DND-41 (cell line): ENCODE measurements around the gene MYH6.

Experiments
- ATAC-seq: fragments of 200-7000 bp; cut with Tn5 transposase; 3 replicates; pipeline ENCODE4 v1.9.1; 2021; ENCODE audit warnings: low read depth; ENCODE audit not compliant: insufficient read depth
- DNase-seq: peaks from one replicate; pipeline ENCODE4 v3.0.0-alpha.2; 2020
- H2AFZ ChIP-seq: 2 replicates; pipeline ENCODE4 v1.6.0; 2012; ENCODE audit warnings: low read depth, low read length
- H3K27ac ChIP-seq: 2 replicates; pipeline ENCODE4 v1.5.1; 2012; ENCODE audit warnings: low read length, inconsistent platforms
- H3K27me3 ChIP-seq: fragments of 200-600 bp; sonication (generic); 2 replicates; pipeline ENCODE4 v1.6.0; 2012; ENCODE audit warnings: low read length, mild to moderate bottlenecking, inconsistent platforms; ENCODE audit not compliant: insufficient read depth, poor library complexity
- H3K36me3 ChIP-seq: 2 replicates; pipeline ENCODE4 v1.5.1; 2012; ENCODE audit warnings: low read length, inconsistent platforms; ENCODE audit not compliant: insufficient read depth
- H3K4me1 ChIP-seq: 2 replicates; pipeline ENCODE4 v1.5.1; 2012; ENCODE audit warnings: mild to moderate bottlenecking, low read length; ENCODE audit not compliant: insufficient read depth
- H3K4me2 ChIP-seq: 2 replicates; pipeline ENCODE4 v1.6.0; 2012; ENCODE audit warnings: mild to moderate bottlenecking, moderate library complexity, low read length, inconsistent platforms; ENCODE audit not compliant: insufficient read depth
- H3K4me3 ChIP-seq, 2 experiments: fragments of 200-600 bp in 1 of 2; shearing (Covaris generic) in 1 of 2; 2 replicates each; pipeline ENCODE4 v1.5.1; 2012 to 2016; ENCODE audit warnings: inconsistent platforms in 2 of 2, low read length in 2 of 2, mild to moderate bottlenecking in 2 of 2, low read depth in 1 of 2, moderate library complexity in 1 of 2
- H3K79me2 ChIP-seq: 2 replicates; pipeline ENCODE4 v1.6.0; 2012; ENCODE audit warnings: low read length, inconsistent platforms; ENCODE audit not compliant: insufficient read depth
- H3K9ac ChIP-seq: 2 replicates; pipeline ENCODE4 v1.6.0; 2012; ENCODE audit warnings: low read depth, mild to moderate bottlenecking, inconsistent platforms, low read length, moderate library complexity
- H3K9me3 ChIP-seq: 2 replicates; pipeline ENCODE4 v1.5.1; 2012; ENCODE audit warnings: low read length, moderate library complexity, mild to moderate bottlenecking, inconsistent platforms; ENCODE audit not compliant: insufficient read depth, severe bottlenecking
- H4K20me1 ChIP-seq: 2 replicates; pipeline ENCODE4 v1.6.0; 2012; ENCODE audit warnings: low read length; ENCODE audit not compliant: insufficient read depth
- CTCF ChIP-seq: IDR thresholded peaks from 2 replicates; pipeline ENCODE4 v1.5.1; 2012; ENCODE audit warnings: borderline replicate concordance, low read length, moderate library complexity, mild to moderate bottlenecking; ENCODE audit not compliant: poor library complexity, severe bottlenecking; ENCODE audit errors: extremely low read depth
- EZH2 ChIP-seq: IDR thresholded peaks from 3 replicates; pipeline ENCODE4 v1.6.1; 2012; ENCODE audit warnings: borderline replicate concordance, low read depth, mild to moderate bottlenecking, moderate library complexity, low read length, inconsistent platforms; ENCODE audit not compliant: severe bottlenecking

The MYH6 gene

GRCh38 chr14:23380197-23380914 lies 27.7 kb downstream of the MYH6 start:
- H3K9me3 ChIP-seq: no peaks in the 10 kb centered on the region
- no peak overlapping the region for H3K27ac ChIP-seq
- ATAC-seq (0 out of 3 replicates have a peak, but pooled peaks have one; percentile 7), DNase-seq (no peak)
- no peak overlapping the region for H3K4me3 ChIP-seq
- H3K36me3 ChIP-seq: no peaks in the 10 kb centered on the region
- H2AFZ ChIP-seq: no peak overlapping the region
- H3K9ac ChIP-seq: no peak overlapping the region
- TF ChIP-seq CTCF: no peak
- TF ChIP-seq EZH2: no peak
- H4K20me1 ChIP-seq: peaks cover 3% of the 10 kb centered on the region; the same call in 1 of the 2 replicates
- no peaks in the 10 kb centered on the region for H3K79me2 ChIP-seq
- H3K4me2 ChIP-seq: no peak overlapping the region
- peaks cover 30% of the 10 kb centered on the region for H3K27me3 ChIP-seq
- no peaks in the 10 kb centered on the region for H3K4me1 ChIP-seq

- Histone ChIP-seq H3K4me3 (no peak overlapping the region), H3K9ac (no peak overlapping the region), H3K4me1 (no peaks in the 10 kb centered on the region), H3K36me3 (no peaks in the 10 kb centered on the region), H3K27ac (no peak overlapping the region), H4K20me1 (peaks cover 3% of the 10 kb centered on the region; the same call in 1 of the 2 replicates), H3K4me2 (no peak overlapping the region), H2AFZ (no peak overlapping the region), H3K27me3 (peaks cover 30% of the 10 kb centered on the region), H3K9me3 (no peaks in the 10 kb centered on the region), H3K79me2 (no peaks in the 10 kb centered on the region)
- peak; percentile 87 for ATAC-seq
- peak; percentile 55 for DNase-seq
- TF ChIP-seq EZH2: no peak
- TF ChIP-seq CTCF: peak; percentile 94
Measured at GRCh38 chr14:23379366-23380196, 28.5 kb downstream of the MYH6 start.

- no peaks in the 10 kb centered on the region for H3K79me2 ChIP-seq
- H3K9me3 ChIP-seq: no peaks in the 10 kb centered on the region
- DNase-seq (no peak), ATAC-seq (no peak)
- no peaks in the 10 kb centered on the region for H3K36me3 ChIP-seq
- H2AFZ ChIP-seq: no peak overlapping the region
- peaks cover 3% of the 10 kb centered on the region; the same call in 1 of the 2 replicates for H4K20me1 ChIP-seq
- H3K4me2 ChIP-seq: no peak overlapping the region
- H3K4me1 ChIP-seq: no peaks in the 10 kb centered on the region
- peaks cover 27% of the 10 kb centered on the region for H3K27me3 ChIP-seq
- H3K4me3 ChIP-seq: no peak overlapping the region
- H3K9ac ChIP-seq: no peak overlapping the region
- H3K27ac ChIP-seq: no peak overlapping the region
- TF ChIP-seq CTCF: no peak
- no peak for TF ChIP-seq EZH2
Measured at GRCh38 chr14:23378612-23379220, 29.4 kb downstream of the MYH6 start.
